ENCODE measurements around the gene PRPF8. TPM values are rescaled to one million over a fixed set of nuclear protein-coding genes. Genes with fewer than 3 reads are reported as not detected.

PRPF8 gene
- total and polyA plus RNA-seq, 4 experiments from 2014 or later, result 87.9 to 464 (median 327) TPM

DNA sequence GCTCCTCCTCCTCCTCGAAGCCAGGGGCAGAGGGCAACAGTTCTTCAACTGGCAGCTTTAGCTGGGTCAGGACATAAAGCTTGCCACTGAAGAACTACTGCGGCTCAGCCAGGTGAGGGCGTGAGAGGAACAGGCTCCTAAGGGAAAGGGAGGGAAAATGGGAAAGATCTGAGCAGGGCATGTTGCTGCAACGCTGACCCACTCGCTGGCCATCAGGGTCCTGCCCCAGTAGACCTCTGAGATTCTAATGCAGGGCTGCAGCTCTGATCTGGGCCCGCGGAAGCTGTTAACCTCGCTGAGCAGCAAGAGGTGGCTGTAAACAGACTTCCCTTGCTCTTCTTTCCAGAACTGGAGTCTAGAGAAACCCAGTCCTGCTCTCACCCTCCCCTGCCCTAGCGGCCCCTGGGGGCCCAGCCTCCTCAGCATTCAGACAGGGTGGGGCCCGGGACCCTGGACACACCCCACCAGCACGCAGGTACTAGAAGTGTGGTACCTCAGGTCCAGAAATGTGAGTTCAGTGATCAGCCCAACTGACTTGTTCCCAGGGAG, 29.3 kb upstream of the PRPF8 start:
- ChIA-PET POLR2A (ENCODE audit: partially characterized antibody) (interaction anchor here (0.8 to 5.8 kb wide), 3 partner anchors 11 to 40 kb away, joined by 3 to 79 read pairs (median 24); partner anchors contain the start of genes PRPF8 and WDR81), CTCF (ENCODE audit: partially characterized antibody) (interaction anchor here (1.3 to 2.2 kb wide), 3 partner anchors 45 to 70 kb away, joined by 4 to 7 read pairs (median 6); no protein-coding TSS in a partner anchor)
- H3K4me1 Mint-ChIP-seq, result peaks cover 18 to 57% (median 37%) of the 10 kb centered on the region in 4 donors
- peaks cover 0 to 3% (median 0%) of the 10 kb centered on the region in 8 donors for H3K9me3 Mint-ChIP-seq
- no peaks in the 10 kb centered on the region for H3K9me3 ChIP-seq (ENCODE audit: control insufficient read depth in 1 of 2, low read length in 2 of 2)
- peaks cover 37% of the 10 kb centered on the region for H3K4me1 ChIP-seq (ENCODE audit: insufficient read depth, low read length)
- H3K36me3 Mint-ChIP-seq, result peaks cover 7 to 8% of the 10 kb centered on the region in 2 donors
- intact Hi-C loops (cut with micrococcal nuclease), result loop anchor here (5.0 kb wide), 1 partner anchor 47 kb away; no protein-coding TSS in a partner anchor
- no peak for DNase-seq
- no peaks in the 10 kb centered on the region for H3K27me3 Mint-ChIP-seq
- H3K36me3 ChIP-seq (ENCODE audit: insufficient read depth, low read length), result no peaks in the 10 kb centered on the region
- H3K27me3 ChIP-seq (ENCODE audit: insufficient read depth, low read length), result no peaks in the 10 kb centered on the region
- H3K27ac Mint-ChIP-seq, result peak overlapping the region in 5 of 7 donors; percentile 25 to 86 (median 65)
- peak overlapping the region; percentile 44 to 72 (median 65) for H3K4me3 Mint-ChIP-seq
- H3K27ac ChIP-seq (ENCODE audit: low read depth, low read length), result no peak overlapping the region
- H3K4me3 ChIP-seq (ENCODE audit: low read length in 2 of 2), result no peak overlapping the region

DNA sequence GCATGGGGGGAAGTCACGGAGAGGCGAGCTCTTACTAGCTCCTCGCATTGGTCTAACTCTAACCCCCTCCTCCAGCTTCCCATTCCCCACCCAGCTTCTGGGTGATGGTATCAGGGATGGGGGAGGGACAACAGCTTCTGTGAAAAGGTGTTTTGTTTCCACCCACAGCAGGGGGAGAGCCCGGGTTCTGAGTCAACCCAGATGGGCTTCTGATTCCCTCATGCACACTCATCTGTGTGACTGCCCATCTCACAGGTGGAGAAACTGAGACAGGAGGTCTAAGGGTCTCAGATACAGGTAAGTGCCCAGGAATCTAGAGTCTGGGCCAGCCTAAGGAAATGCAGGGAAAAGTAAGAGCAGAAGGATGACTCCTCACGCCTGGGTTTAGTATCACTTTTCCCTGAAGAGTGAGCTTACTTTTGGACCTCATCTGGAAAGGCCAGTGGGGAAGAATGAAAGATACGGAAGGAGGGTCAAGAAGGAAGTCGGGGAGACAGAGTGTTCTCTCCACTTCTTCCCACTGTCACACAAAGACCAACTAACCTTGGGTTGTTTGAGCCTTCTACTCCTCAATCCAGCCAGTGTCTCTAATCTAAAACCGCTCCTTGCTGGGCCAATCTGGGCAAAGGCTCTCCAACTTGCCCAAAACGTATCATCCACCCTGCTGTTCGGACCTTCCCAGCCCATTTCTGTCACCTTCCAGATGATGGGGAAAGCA, 28.7 kb upstream of the PRPF8 start:
- Mint-ChIP-seq H3K9me3 (peaks cover 0 to 3% (median 0%) of the 10 kb centered on the region in 8 donors), H3K27ac (peak overlapping the region in 3 of 7 donors; percentile 27 to 76 (median 41)), H3K27me3 (no peaks in the 10 kb centered on the region), H3K4me1 (peaks cover 18 to 56% (median 37%) of the 10 kb centered on the region in 4 donors), H3K4me3 (peak overlapping the region in 5 of 8 donors; percentile 15 to 44 (median 31)), H3K36me3 (peaks cover 7 to 8% of the 10 kb centered on the region in 2 donors)
- H3K4me3 ChIP-seq (ENCODE audit: low read length in 2 of 2), result no peak overlapping the region
- no peaks in the 10 kb centered on the region for H3K9me3 ChIP-seq (ENCODE audit: control insufficient read depth in 1 of 2, low read length in 2 of 2)
- no peak for DNase-seq
- H3K27ac ChIP-seq (ENCODE audit: low read depth, low read length), result no peak overlapping the region
- H3K27me3 ChIP-seq (ENCODE audit: insufficient read depth, low read length), result no peaks in the 10 kb centered on the region
- no peaks in the 10 kb centered on the region for H3K36me3 ChIP-seq (ENCODE audit: insufficient read depth, low read length)
- peaks cover 37% of the 10 kb centered on the region for H3K4me1 ChIP-seq (ENCODE audit: insufficient read depth, low read length)
- intact Hi-C loops (cut with micrococcal nuclease), result loop anchor here (5.0 kb wide), 1 partner anchor 46 kb away; no protein-coding TSS in a partner anchor
- ChIA-PET POLR2A (ENCODE audit: partially characterized antibody) (interaction anchor here (0.8 to 5.8 kb wide), 2 partner anchors 29 to 40 kb away, joined by 3 to 79 read pairs; partner anchors contain the start of gene PRPF8), CTCF (ENCODE audit: partially characterized antibody) (interaction anchor here (1.7 to 2.2 kb wide), 2 partner anchors 44 to 71 kb away, joined by 6 to 7 read pairs; no protein-coding TSS in a partner anchor)

GRCh38 chr17:1712271-1712670, 27.6 kb upstream of the PRPF8 start:
- Mint-ChIP-seq H3K27ac (peak overlapping the region in 6 of 7 donors; percentile 6 to 74 (median 34)), H3K4me1 (peaks cover 14 to 57% (median 34%) of the 10 kb centered on the region in 4 donors), H3K36me3 (peaks cover 7 to 8% of the 10 kb centered on the region in 2 donors), H3K27me3 (peaks cover 0 to 2% of the 10 kb centered on the region in 2 donors), H3K4me3 (peak overlapping the region in 3 of 8 donors; percentile 13 to 65 (median 55)), H3K9me3 (peaks cover 0 to 3% (median 0%) of the 10 kb centered on the region in 8 donors)
- H3K4me1 ChIP-seq (ENCODE audit: insufficient read depth, low read length), result peaks cover 40% of the 10 kb centered on the region
- H3K4me3 ChIP-seq (ENCODE audit: low read length in 2 of 2), result no peak overlapping the region
- ChIA-PET POLR2A (ENCODE audit: partially characterized antibody) (interaction anchor here (5.8 kb wide), 1 partner anchor 28 kb away, joined by 79 read pairs; the partner anchor contains the start of gene PRPF8), CTCF (ENCODE audit: partially characterized antibody) (interaction anchor here (1.0 to 1.7 kb wide), 2 partner anchors 72 to 153 kb away, joined by 3 to 7 read pairs; no protein-coding TSS in a partner anchor)
- intact Hi-C loops (cut with micrococcal nuclease), result loop anchor here (5.0 kb wide), 1 partner anchor 45 kb away; no protein-coding TSS in a partner anchor
- no peaks in the 10 kb centered on the region for H3K27me3 ChIP-seq (ENCODE audit: insufficient read depth, low read length)
- no peak for DNase-seq
- no peak overlapping the region for H3K27ac ChIP-seq (ENCODE audit: low read depth, low read length)
- no peaks in the 10 kb centered on the region for H3K36me3 ChIP-seq (ENCODE audit: insufficient read depth, low read length)
- H3K9me3 ChIP-seq (ENCODE audit: control insufficient read depth in 1 of 2, low read length in 2 of 2), result no peaks in the 10 kb centered on the region

DNA sequence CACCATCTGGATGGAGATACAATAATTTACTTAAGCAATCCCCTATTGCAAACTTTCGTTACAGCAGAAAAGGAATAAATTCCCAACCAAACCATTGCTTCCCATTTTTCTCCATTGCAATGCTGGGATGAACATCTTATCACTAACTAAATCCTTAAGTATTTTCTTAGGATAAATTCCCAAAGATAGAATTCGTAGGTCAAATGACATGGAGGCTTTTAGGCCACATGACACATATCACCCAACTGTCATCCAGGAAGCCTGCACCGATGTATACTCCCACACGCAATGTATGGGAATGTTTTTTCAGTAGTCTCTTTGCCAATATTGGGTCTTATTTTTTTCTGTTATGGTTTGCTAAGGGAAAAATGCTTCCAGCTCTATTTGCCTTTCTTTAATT, 27.1 kb upstream of the PRPF8 start:
- H3K27ac Mint-ChIP-seq, result peak overlapping the region in 4 of 7 donors; percentile 32 to 74 (median 40)
- ChIA-PET POLR2A (ENCODE audit: partially characterized antibody) (no interaction called here), CTCF (ENCODE audit: partially characterized antibody) (interaction anchor here (1.0 kb wide), 1 partner anchor 153 kb away, joined by 3 read pairs; no protein-coding TSS in a partner anchor)
- peaks cover 0 to 2% (median 0%) of the 10 kb centered on the region in 8 donors for H3K9me3 Mint-ChIP-seq
- H3K4me1 Mint-ChIP-seq, result peaks cover 12 to 57% (median 34%) of the 10 kb centered on the region in 4 donors
- peaks cover 0 to 2% of the 10 kb centered on the region in 2 donors for H3K27me3 Mint-ChIP-seq
- DNase-seq, result no peak
- H3K4me3 Mint-ChIP-seq, result peak overlapping the region in 7 of 8 donors; percentile 15 to 82 (median 74)
- peaks cover 7 to 8% of the 10 kb centered on the region in 2 donors for H3K36me3 Mint-ChIP-seq
- H3K4me1 ChIP-seq (ENCODE audit: insufficient read depth, low read length), result peaks cover 37% of the 10 kb centered on the region
- no peaks in the 10 kb centered on the region for H3K27me3 ChIP-seq (ENCODE audit: insufficient read depth, low read length)
- no peak overlapping the region for H3K27ac ChIP-seq (ENCODE audit: low read depth, low read length)
- intact Hi-C loops (cut with micrococcal nuclease), result loop anchor here (5.0 kb wide), 1 partner anchor 45 kb away; no protein-coding TSS in a partner anchor
- no peaks in the 10 kb centered on the region for H3K9me3 ChIP-seq (ENCODE audit: control insufficient read depth in 1 of 2, low read length in 2 of 2)
- no peak overlapping the region for H3K4me3 ChIP-seq (ENCODE audit: low read length in 2 of 2)
- no peaks in the 10 kb centered on the region for H3K36me3 ChIP-seq (ENCODE audit: insufficient read depth, low read length)

- Histone ChIP-seq H3K4me3 (ENCODE audit: low read length in 2 of 2) (peak overlapping the region; percentile 17 to 51), H3K27ac (ENCODE audit: low read depth, low read length) (peak overlapping the region; percentile 36), H3K9me3 (ENCODE audit: control insufficient read depth in 1 of 2, low read length in 2 of 2) (no peaks in the 10 kb centered on the region), H3K36me3 (ENCODE audit: insufficient read depth, low read length) (no peaks in the 10 kb centered on the region), H3K4me1 (ENCODE audit: insufficient read depth, low read length) (peaks cover 35% of the 10 kb centered on the region), H3K27me3 (ENCODE audit: insufficient read depth, low read length) (no peaks in the 10 kb centered on the region)
- no peak for DNase-seq
- Mint-ChIP-seq H3K27ac (peak overlapping the region; percentile 22 to 91 (median 78)), H3K27me3 (peaks cover 0 to 2% of the 10 kb centered on the region in 2 donors), H3K4me1 (peaks cover 12 to 49% (median 30%) of the 10 kb centered on the region in 4 donors), H3K36me3 (peaks cover 7 to 8% of the 10 kb centered on the region in 2 donors), H3K9me3 (peaks cover 0 to 2% (median 0%) of the 10 kb centered on the region in 8 donors), H3K4me3 (peak overlapping the region; percentile 74 to 86 (median 80))
- CTCF ChIA-PET (ENCODE audit: partially characterized antibody), result interaction anchor here (0.9 to 1.0 kb wide), 2 partner anchors 73 to 154 kb away, joined by 3 read pairs; no protein-coding TSS in a partner anchor
- POLR2A ChIA-PET (ENCODE audit: partially characterized antibody), result no interaction called here
- intact Hi-C loops (cut with micrococcal nuclease), result loop anchor here (5.0 kb wide), 1 partner anchor 44 kb away; no protein-coding TSS in a partner anchor
Measured at GRCh38 chr17:1710807-1711553, 26.3 kb upstream of the PRPF8 start.

- H3K4me1 Mint-ChIP-seq, result peaks cover 12 to 49% (median 30%) of the 10 kb centered on the region in 4 donors
- POLR2A ChIA-PET (ENCODE audit: partially characterized antibody), result no interaction called here
- H3K27me3 ChIP-seq (ENCODE audit: insufficient read depth, low read length), result no peaks in the 10 kb centered on the region
- peaks cover 32% of the 10 kb centered on the region for H3K4me1 ChIP-seq (ENCODE audit: insufficient read depth, low read length)
- H3K27ac ChIP-seq (ENCODE audit: low read depth, low read length), result peak within 1 kb of the TSS; percentile 36
- CTCF ChIA-PET (ENCODE audit: partially characterized antibody), result interaction anchor here (0.9 kb wide), 1 partner anchor 74 kb away, joined by 3 read pairs; no protein-coding TSS in a partner anchor
- H3K36me3 ChIP-seq (ENCODE audit: insufficient read depth, low read length), result no peaks in the 10 kb centered on the region
- H3K27me3 Mint-ChIP-seq, result peaks cover 0 to 2% of the 10 kb centered on the region in 2 donors
- peaks cover 7 to 8% of the 10 kb centered on the region in 2 donors for H3K36me3 Mint-ChIP-seq
- no peaks in the 10 kb centered on the region for H3K9me3 ChIP-seq (ENCODE audit: control insufficient read depth in 1 of 2, low read length in 2 of 2)
- DNase-seq, result no peak
- peak within 1 kb of the TSS; percentile 74 to 86 (median 80) for H3K4me3 Mint-ChIP-seq
- peak within 1 kb of the TSS; percentile 61 to 91 (median 78) for H3K27ac Mint-ChIP-seq
- H3K9me3 Mint-ChIP-seq, result peaks cover 0 to 2% (median 0%) of the 10 kb centered on the region in 8 donors
- intact Hi-C loops (cut with micrococcal nuclease), result loop anchor here (5.0 kb wide), 1 partner anchor 43 kb away; no protein-coding TSS in a partner anchor
- peak within 1 kb of the TSS; percentile 17 to 51 for H3K4me3 ChIP-seq (ENCODE audit: low read length in 2 of 2)
Measured at GRCh38 chr17:1709971-1710806, 25.5 kb upstream of the PRPF8 start, which contains the start of gene TLCD2. Gene TLCD2, minus strand, starts transcription at chr17:1710377. Its CDS starts 135 bp downstream, at chr17:1710242.
